Ovary (tissue), 3 donors: Measurements from ENCODE around the gene NGEF.

Experiments
- EP300 ChIP-seq: sonication (generic); formaldehyde crosslinking; IDR thresholded peaks from one replicate; pipeline ENCODE4 v1.6.1; 2017; ENCODE audit warnings: antibody characterized with exemption
- POLR2A ChIP-seq: fragments of 450-650 bp; IDR thresholded peaks from one replicate; pipeline ENCODE4 v1.6.1; 2017; ENCODE audit warnings: antibody characterized with exemption, mild to moderate bottlenecking, moderate library complexity
- TF ChIP-seq, protein P1 (sequence below), 3 donors: fragments of 450-650 bp in 2 of 3; fragments of 200-600 bp in 1 of 3; IDR thresholded peaks; one replicate each; pipeline versions ENCODE4 v1.5.1 to v1.8.0; 2016 to 2022; ENCODE audit warnings: antibody characterized with exemption in 3 of 3, mild to moderate bottlenecking in 1 of 3
- donor health status: DM: no; HTN: no; CAD: no.

DNA sequence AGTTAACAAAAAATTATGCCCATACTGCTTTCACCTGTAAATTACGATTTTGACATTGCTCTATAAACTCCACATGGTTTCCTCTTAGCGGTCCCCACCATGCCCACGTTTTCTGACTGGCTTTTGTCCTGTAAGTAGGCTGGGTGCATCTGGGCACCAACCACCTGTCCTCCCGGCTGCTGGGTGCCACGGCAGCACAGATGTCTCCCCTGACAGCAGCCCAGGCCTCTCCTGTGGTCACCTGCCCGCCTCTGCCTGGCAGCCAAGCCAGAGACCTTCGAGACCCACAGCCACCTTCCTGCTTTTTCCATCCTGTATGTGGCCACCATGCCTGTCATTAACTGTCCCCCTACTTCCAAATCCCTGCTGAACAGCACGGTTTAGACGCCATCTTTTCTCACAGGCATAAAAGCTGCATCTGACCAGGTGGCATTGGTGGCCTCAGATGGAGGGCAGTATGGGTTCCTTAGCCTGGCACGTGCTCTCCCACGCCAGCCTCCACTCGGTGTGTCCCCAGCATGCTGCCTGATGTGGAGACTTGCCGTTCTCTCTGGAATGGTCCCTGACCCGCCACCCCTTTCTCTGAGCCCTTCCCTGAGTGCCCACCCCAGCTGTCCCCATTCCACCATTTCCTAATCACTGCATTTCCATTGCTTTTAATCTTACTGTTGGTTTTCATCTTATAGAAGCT, 124.1 kb downstream of the NGEF start:
- TF ChIP-seq, protein P1, sequence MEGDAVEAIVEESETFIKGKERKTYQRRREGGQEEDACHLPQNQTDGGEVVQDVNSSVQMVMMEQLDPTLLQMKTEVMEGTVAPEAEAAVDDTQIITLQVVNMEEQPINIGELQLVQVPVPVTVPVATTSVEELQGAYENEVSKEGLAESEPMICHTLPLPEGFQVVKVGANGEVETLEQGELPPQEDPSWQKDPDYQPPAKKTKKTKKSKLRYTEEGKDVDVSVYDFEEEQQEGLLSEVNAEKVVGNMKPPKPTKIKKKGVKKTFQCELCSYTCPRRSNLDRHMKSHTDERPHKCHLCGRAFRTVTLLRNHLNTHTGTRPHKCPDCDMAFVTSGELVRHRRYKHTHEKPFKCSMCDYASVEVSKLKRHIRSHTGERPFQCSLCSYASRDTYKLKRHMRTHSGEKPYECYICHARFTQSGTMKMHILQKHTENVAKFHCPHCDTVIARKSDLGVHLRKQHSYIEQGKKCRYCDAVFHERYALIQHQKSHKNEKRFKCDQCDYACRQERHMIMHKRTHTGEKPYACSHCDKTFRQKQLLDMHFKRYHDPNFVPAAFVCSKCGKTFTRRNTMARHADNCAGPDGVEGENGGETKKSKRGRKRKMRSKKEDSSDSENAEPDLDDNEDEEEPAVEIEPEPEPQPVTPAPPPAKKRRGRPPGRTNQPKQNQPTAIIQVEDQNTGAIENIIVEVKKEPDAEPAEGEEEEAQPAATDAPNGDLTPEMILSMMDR (IDR thresholded peaks at IDR 0.05), result no peak
- TF ChIP-seq POLR2A (no peak), EP300 (no peak)
